ENCODE data around the gene CES2. TPM values are rescaled to one million over a fixed set of nuclear protein-coding genes. Genes with fewer than 3 reads are reported as not detected.
"Not testable (repeated sequence)": the region's sequence is repeated elsewhere in the genome, so short reads cannot be mapped to it uniquely, and the experiment has no call there.

Gene CES2
- total and polyA plus RNA-seq, 2 donors (not counting 3 experiments of a cell fraction or from before 2014, with no cell fraction given), result 19.1 to 28.8 TPM

GRCh38 chr16:66933776-66934137 is 1.6 kb upstream of the CES2 start:
- no peak for DNase-seq (ENCODE audit: low read depth, low spot score)
- TSS peak; percentile 63 for BruUV-seq (replicated peaks)

DNA sequence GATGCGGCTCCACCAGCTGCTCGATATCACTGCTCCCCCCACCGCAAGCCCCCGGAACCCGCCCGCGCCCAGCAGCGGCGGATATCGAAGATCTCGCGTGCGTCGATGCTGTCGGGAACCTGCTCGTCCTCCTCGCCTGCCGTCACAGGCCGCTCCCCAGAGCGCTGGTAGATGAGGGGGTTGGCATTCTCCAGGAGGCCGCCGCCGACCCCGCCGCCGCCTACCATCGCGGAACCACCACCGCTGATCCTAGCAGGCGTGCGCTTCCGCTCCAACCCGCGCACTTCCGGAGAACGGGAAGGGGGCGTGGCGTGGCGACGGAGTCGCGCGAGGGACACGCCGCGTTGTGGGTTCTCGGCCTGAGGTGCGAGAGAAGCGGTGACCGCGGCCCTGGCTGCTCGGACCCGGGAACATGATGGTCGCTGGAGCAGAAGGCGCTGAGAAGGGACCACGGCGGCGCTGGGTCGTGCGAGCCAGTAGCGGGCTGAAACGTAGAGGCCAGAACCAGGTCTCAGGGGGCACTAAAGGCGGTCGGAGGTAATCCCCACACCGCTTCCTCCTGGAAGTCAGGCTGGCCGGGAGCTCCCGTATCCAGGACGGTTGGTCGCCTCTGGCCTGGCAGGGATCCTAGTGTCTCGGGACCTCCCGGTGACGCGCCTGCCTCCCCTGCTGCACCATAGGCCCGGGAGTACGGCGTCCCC is 1.0 kb upstream of the CES2 start, which contains the start of gene CIAO2B:
CIAO2B (minus strand) TSS at position 265 of the 701 bp plus-strand sequence; CDS start at position 227, 38 bp downstream.
- dilution Hi-C loops (cut with MboI; ENCODE audit: extremely low pct_ligation_motif_present, low sequenced_read_pairs), result no loop called here
- H4K20me1 ChIP-seq (replicated peaks; ENCODE audit: control insufficient read depth, extremely low read depth, insufficient read depth, low read length), result no peaks in the 10 kb centered on the region
- H3K4me3 ChIP-seq (replicated peaks in 1 of 3; ENCODE audit: insufficient read depth in 1 of 3, low read depth in 1 of 3, low read length in 3 of 3), result peak within 1 kb of the TSS; percentile 22 to 88 (median 83)
- H3K36me3 ChIP-seq (ENCODE audit: control insufficient read depth in 2 of 2, extremely low read depth in 1 of 2, insufficient read depth in 2 of 2, low read length in 2 of 2), result no peaks in the 10 kb centered on the region
- peaks cover 20% of the 10 kb centered on the region for H3K79me2 ChIP-seq (ENCODE audit: control insufficient read depth, insufficient read depth, low read length)
- peaks cover 7% of the 10 kb centered on the region for H3K4me1 ChIP-seq (ENCODE audit: control insufficient read depth, extremely low read depth, insufficient read depth, low read length)
- peak within 1 kb of the TSS; percentile 84 for H3K4me2 ChIP-seq (ENCODE audit: insufficient read depth, low read length)
- peak within 1 kb of the TSS; percentile 79 for H3K9ac ChIP-seq (replicated peaks; ENCODE audit: extremely low read depth, insufficient read depth, low read length)
- BruUV-seq (replicated peaks), result TSS peak; percentile 51
- H3K27ac ChIP-seq (ENCODE audit: insufficient read depth, low read depth, low read length), result peak within 1 kb of the TSS; percentile 67
- no peaks in the 10 kb centered on the region for H3K9me3 ChIP-seq (replicated peaks; ENCODE audit: control insufficient read depth, insufficient read depth, low read length)
- ChIA-PET CTCF (interaction anchor here (0.8 to 2.4 kb wide), 3 partner anchors 9 to 221 kb away, joined by 3 to 12 read pairs (median 6); partner anchors contain the start of gene RRAD), POLR2A (interaction anchor here (0.5 to 1.6 kb wide), 2 partner anchors 61 to 498 kb away, joined by 3 read pairs; no protein-coding TSS in a partner anchor)
- no peaks in the 10 kb centered on the region for H3K27me3 ChIP-seq (ENCODE audit: control insufficient read depth in 2 of 2, insufficient read depth in 2 of 2, low read length in 2 of 2)
- FAIRE-seq (peak; percentile 84), DNase-seq (ENCODE audit: low read depth, low spot score) (peak; percentile 87)
- peak; percentile 84 for TF ChIP-seq POLR2A (IDR thresholded peaks at IDR 0.05; ENCODE audit: low read depth, low read length)
- TF ChIP-seq, protein P1, sequence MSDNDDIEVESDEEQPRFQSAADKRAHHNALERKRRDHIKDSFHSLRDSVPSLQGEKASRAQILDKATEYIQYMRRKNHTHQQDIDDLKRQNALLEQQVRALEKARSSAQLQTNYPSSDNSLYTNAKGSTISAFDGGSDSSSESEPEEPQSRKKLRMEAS (IDR thresholded peaks at IDR 0.05; ENCODE audit: insufficient read depth, insufficient read length), result peak; percentile 38
- no peak for TF ChIP-seq EZH2 (IDR thresholded peaks at IDR 0.05; ENCODE audit: borderline replicate concordance, low read depth, low read length, severe bottlenecking)
- TF ChIP-seq POLR2AphosphoS5 (IDR thresholded peaks at IDR 0.05; ENCODE audit: insufficient read depth, low read depth, low read length), result peak; percentile 83
- TF ChIP-seq MYC (IDR thresholded peaks at IDR 0.05; ENCODE audit: low read depth, low read length), result no peak
- no peak for TF ChIP-seq FOS (IDR thresholded peaks at IDR 0.05; ENCODE audit: borderline replicate concordance, insufficient read depth, low read length)
- H3K9me1 ChIP-seq (replicated peaks; ENCODE audit: control insufficient read depth, extremely low read depth, insufficient read depth, low read length), result no peaks in the 10 kb centered on the region
- intact Hi-C loops (cut with micrococcal nuclease), result no loop called here
- H2AFZ ChIP-seq (ENCODE audit: low read depth, low read length), result peak within 1 kb of the TSS; percentile 63

More at GRCh38 chr16:66933776-66934137, 1.6 kb upstream of the CES2 start:
- Histone ChIP-seq H3K4me2 (ENCODE audit: insufficient read depth, low read length) (peak overlapping the region; percentile 84), H3K27ac (ENCODE audit: insufficient read depth, low read depth, low read length) (peak overlapping the region; percentile 67), H3K79me2 (ENCODE audit: control insufficient read depth, insufficient read depth, low read length) (peaks cover 20% of the 10 kb centered on the region), H3K9me3 (replicated peaks; ENCODE audit: control insufficient read depth, insufficient read depth, low read length) (no peaks in the 10 kb centered on the region), H3K4me3 (replicated peaks in 1 of 3; ENCODE audit: insufficient read depth in 1 of 3, low read depth in 1 of 3, low read length in 3 of 3) (peak overlapping the region; percentile 22 to 88 (median 83)), H4K20me1 (replicated peaks; ENCODE audit: control insufficient read depth, extremely low read depth, insufficient read depth, low read length) (no peaks in the 10 kb centered on the region), H3K27me3 (ENCODE audit: control insufficient read depth in 2 of 2, insufficient read depth in 2 of 2, low read length in 2 of 2) (no peaks in the 10 kb centered on the region), H3K9ac (replicated peaks; ENCODE audit: extremely low read depth, insufficient read depth, low read length) (peak overlapping the region; percentile 79), H3K4me1 (ENCODE audit: control insufficient read depth, extremely low read depth, insufficient read depth, low read length) (peaks cover 7% of the 10 kb centered on the region), H3K9me1 (replicated peaks; ENCODE audit: control insufficient read depth, extremely low read depth, insufficient read depth, low read length) (no peaks in the 10 kb centered on the region), H2AFZ (ENCODE audit: low read depth, low read length) (peak overlapping the region; percentile 29), H3K36me3 (ENCODE audit: control insufficient read depth in 2 of 2, extremely low read depth in 1 of 2, insufficient read depth in 2 of 2, low read length in 2 of 2) (no peaks in the 10 kb centered on the region)
- no peak for TF ChIP-seq POLR2AphosphoS5 (IDR thresholded peaks at IDR 0.05; ENCODE audit: insufficient read depth, low read depth, low read length)
- TF ChIP-seq GATA2 (IDR thresholded peaks at IDR 0.05; ENCODE audit: insufficient read depth, insufficient read length, low read depth, low read length), result no peak
- TF ChIP-seq POLR2A (IDR thresholded peaks at IDR 0.05; ENCODE audit: low read depth, low read length), result no peak
- no peak for TF ChIP-seq JUN (IDR thresholded peaks at IDR 0.05; ENCODE audit: borderline replicate concordance, insufficient read depth, insufficient read length, low read depth)
- no peak for TF ChIP-seq EZH2 (IDR thresholded peaks at IDR 0.05; ENCODE audit: borderline replicate concordance, low read depth, low read length, severe bottlenecking)
- dilution Hi-C loops (cut with MboI; ENCODE audit: extremely low pct_ligation_motif_present, low sequenced_read_pairs), result no loop called here
- peak; percentile 60 for FAIRE-seq
- POLR2A ChIA-PET, result interaction anchor here (1.6 kb wide), 1 partner anchor 61 kb away, joined by 3 read pairs; no protein-coding TSS in a partner anchor
- intact Hi-C loops (cut with micrococcal nuclease), result no loop called here
- CTCF ChIA-PET, result interaction anchor here (1.2 to 2.4 kb wide), 3 partner anchors 8 to 61 kb away, joined by 4 to 12 read pairs (median 6); partner anchors contain the start of gene RRAD

GRCh38 chr16:66934839-66935313 is 440 bp upstream of the CES2 start:
- DNase-seq (ENCODE audit: low read depth, low spot score); H3K9me1 ChIP-seq (replicated peaks; ENCODE audit: control insufficient read depth, extremely low read depth, insufficient read depth, low read length); H3K9me3 ChIP-seq (replicated peaks; ENCODE audit: control insufficient read depth, insufficient read depth, low read length); H3K36me3 ChIP-seq (ENCODE audit: control insufficient read depth in 2 of 2, extremely low read depth in 1 of 2, insufficient read depth in 2 of 2, low read length in 2 of 2); BruUV-seq (replicated peaks); H4K20me1 ChIP-seq (replicated peaks; ENCODE audit: control insufficient read depth, extremely low read depth, insufficient read depth, low read length); dilution Hi-C loops (cut with MboI; ENCODE audit: extremely low pct_ligation_motif_present, low sequenced_read_pairs); H3K4me1 ChIP-seq (ENCODE audit: control insufficient read depth, extremely low read depth, insufficient read depth, low read length); H3K27me3 ChIP-seq (ENCODE audit: control insufficient read depth in 2 of 2, insufficient read depth in 2 of 2, low read length in 2 of 2); intact Hi-C loops (cut with micrococcal nuclease): not testable (repeated sequence)
- peaks cover 20% of the 10 kb centered on the region for H3K79me2 ChIP-seq (ENCODE audit: control insufficient read depth, insufficient read depth, low read length)
- H3K27ac ChIP-seq (ENCODE audit: insufficient read depth, low read depth, low read length), result peak overlapping the region; percentile 67
- H2AFZ ChIP-seq (ENCODE audit: low read depth, low read length), result peak overlapping the region; percentile 63
- peak; percentile 82 for FAIRE-seq
- peak overlapping the region; percentile 2 to 88 (median 58) for H3K4me3 ChIP-seq (replicated peaks in 1 of 3; ENCODE audit: insufficient read depth in 1 of 3, low read depth in 1 of 3, low read length in 3 of 3)
- peak overlapping the region; percentile 79 for H3K9ac ChIP-seq (replicated peaks; ENCODE audit: extremely low read depth, insufficient read depth, low read length)
- ChIA-PET POLR2A (interaction anchor here (0.5 to 1.6 kb wide), 2 partner anchors 62 to 497 kb away, joined by 3 read pairs; no protein-coding TSS in a partner anchor), CTCF (interaction anchor here (0.8 to 2.4 kb wide), 3 partner anchors 9 to 220 kb away, joined by 3 to 12 read pairs (median 6); partner anchors contain the start of gene RRAD)
- peak overlapping the region; percentile 78 for H3K4me2 ChIP-seq (ENCODE audit: insufficient read depth, low read length)

Measured in endothelial cell of umbilical vein (primary cell).